Measurements from ENCODE around the gene FBXL13. TPM values are rescaled to one million over a fixed set of nuclear protein-coding genes. Genes with fewer than 3 reads are reported as not detected.

Gene FBXL13
- total and polyA plus RNA-seq, 8 donors, result 0.80 to 25.3 (median 6.0) TPM; not detected in 1

GRCh38 chr7:102829075-102829474 is 245.5 kb downstream of the FBXL13 start:
- intact Hi-C loops (cut with DNase I; ENCODE audit: low total_unique reads), result no loop called here
- H3K9me3 ChIP-seq, result no peaks in the 10 kb centered on the region
- no peak for TF ChIP-seq EP300 (IDR thresholded peaks at IDR 0.05)
- peaks cover 0 to 5% (median 0%) of the 10 kb centered on the region in 4 donors for H3K4me1 ChIP-seq
- H3K4me3 ChIP-seq, result no peak overlapping the region
- no peaks in the 10 kb centered on the region for H3K27me3 ChIP-seq
- H3K27ac ChIP-seq, result no peak overlapping the region
- WGBS, 5 donors, result 77 to 95% (median 91%) methylated on average over 3 of the region's 3 CpGs
- DNase-seq, result no peak
- H3K36me3 ChIP-seq, result peaks cover 0 to 26% (median 19%) of the 10 kb centered on the region in 4 donors

GRCh38 chr7:102828286-102828685 is 246.3 kb downstream of the FBXL13 start:
- no peaks in the 10 kb centered on the region for H3K27me3 ChIP-seq
- no peak for TF ChIP-seq POLR2A (IDR thresholded peaks at IDR 0.05)
- TF ChIP-seq POLR2AphosphoS5 (IDR thresholded peaks at IDR 0.05), result no peak
- H3K9me3 ChIP-seq, result no peaks in the 10 kb centered on the region
- no peak for DNase-seq
- peaks cover 0 to 26% (median 19%) of the 10 kb centered on the region in 4 donors for H3K36me3 ChIP-seq
- H3K4me1 ChIP-seq, result peaks cover 0 to 10% (median 0%) of the 10 kb centered on the region in 4 donors
- H3K4me3 ChIP-seq, result no peak overlapping the region
- 92 to 96% (median 94%) methylated on average over 2 of the region's 2 CpGs for WGBS, 5 donors
- H3K27ac ChIP-seq, result no peak overlapping the region
- intact Hi-C loops (cut with DNase I; ENCODE audit: low total_unique reads), result no loop called here

- DNase-seq, result no peak
- intact Hi-C loops (cut with DNase I; ENCODE audit: low total_unique reads), result no loop called here
- Histone ChIP-seq H3K9me3 (no peaks in the 10 kb centered on the region), H3K4me1 (peaks cover 3 to 15% (median 11%) of the 10 kb centered on the region in 4 donors), H3K27me3 (no peaks in the 10 kb centered on the region), H3K4me3 (no peak overlapping the region), H3K36me3 (peaks cover 0 to 32% (median 13%) of the 10 kb centered on the region in 4 donors), H3K27ac (no peak overlapping the region)
- WGBS, 5 donors, result 63 to 92% (median 90%) methylated on average over 6 of the region's 6 CpGs
- TF ChIP-seq EP300 (IDR thresholded peaks at IDR 0.05), result no peak
- no peak for TF ChIP-seq CTCF (IDR thresholded peaks at IDR 0.05)
- TF ChIP-seq POLR2AphosphoS5 (IDR thresholded peaks at IDR 0.05), result no peak
- no peak for TF ChIP-seq POLR2A (IDR thresholded peaks at IDR 0.05)
Observed at GRCh38 chr7:102823390-102824119, 251.0 kb downstream of the FBXL13 start.

- H3K36me3 ChIP-seq, result peaks cover 0 to 21% (median 10%) of the 10 kb centered on the region in 4 donors
- no peak overlapping the region for H3K4me3 ChIP-seq
- no peak overlapping the region for H3K27ac ChIP-seq
- H3K4me1 ChIP-seq, result peaks cover 3 to 22% (median 15%) of the 10 kb centered on the region in 4 donors
- intact Hi-C loops (cut with DNase I; ENCODE audit: low total_unique reads), result no loop called here
- H3K9me3 ChIP-seq, result no peaks in the 10 kb centered on the region
- DNase-seq, result no peak
- WGBS, 5 donors, result 52 to 95% (median 70%) methylated on average over 2 of the region's 2 CpGs
- no peak for TF ChIP-seq POLR2A (IDR thresholded peaks at IDR 0.05)
- TF ChIP-seq POLR2AphosphoS5 (IDR thresholded peaks at IDR 0.05), result no peak
- TF ChIP-seq CTCF (IDR thresholded peaks at IDR 0.05), result no peak
- TF ChIP-seq EP300 (IDR thresholded peaks at IDR 0.05), result no peak
- no peaks in the 10 kb centered on the region for H3K27me3 ChIP-seq
Observed at GRCh38 chr7:102821994-102822747, 252.4 kb downstream of the FBXL13 start.

GRCh38 chr7:102819151-102819550 is 255.4 kb downstream of the FBXL13 start:
- intact Hi-C loops (cut with DNase I; ENCODE audit: low total_unique reads), result no loop called here
- peak in 1 of 3 donors; percentile 16 for TF ChIP-seq POLR2AphosphoS5 (IDR thresholded peaks at IDR 0.05)
- no peak for TF ChIP-seq EP300 (IDR thresholded peaks at IDR 0.05)
- no peak for DNase-seq
- WGBS, 5 donors, result 16 to 36% (median 21%) methylated on average over 2 of the region's 2 CpGs
- Histone ChIP-seq H3K27ac (peak overlapping the region; percentile 30 to 88 (median 65)), H3K4me3 (no peak overlapping the region), H3K4me1 (peaks cover 3 to 45% (median 25%) of the 10 kb centered on the region in 4 donors), H3K36me3 (peaks cover 0 to 16% (median 8%) of the 10 kb centered on the region in 4 donors), H3K27me3 (no peaks in the 10 kb centered on the region), H3K9me3 (no peaks in the 10 kb centered on the region)
